ENCODE measurements around the gene SORCS2. TPM values are rescaled to one million over a fixed set of nuclear protein-coding genes. Genes with fewer than 3 reads are reported as not detected.

SORCS2 gene
- polyA plus RNA-seq, 1 donor from 2014 or later = 1.0 TPM

- Histone ChIP-seq H3K79me2 (replicated peaks; ENCODE audit: insufficient read depth, low read length) (no peaks in the 10 kb centered on the region), H3F3A (ENCODE audit: insufficient read depth, low read length, poor library complexity, severe bottlenecking) (no peaks in the 10 kb centered on the region), H3K9ac (ENCODE audit: low read length) (no peak overlapping the region), H4K20me1 (ENCODE audit: insufficient read depth) (no peaks in the 10 kb centered on the region), H3K4me3 (ENCODE audit: low read length) (no peak overlapping the region), H3K9me3 (ENCODE audit: low read length) (no peaks in the 10 kb centered on the region), H3K27me3 (ENCODE audit: insufficient read depth, low read depth, low read length) (no peaks in the 10 kb centered on the region), H3K27ac (ENCODE audit: low read length) (no peak overlapping the region), H2AFZ (ENCODE audit: low read depth, low read length) (no peak overlapping the region), H3K4me2 (ENCODE audit: low read length) (no peak overlapping the region), H3K36me3 (ENCODE audit: insufficient read depth, low read length) (no peaks in the 10 kb centered on the region), H3K9me2 (ENCODE audit: insufficient read depth, low read length) (no peaks in the 10 kb centered on the region)
- TF ChIP-seq MXI1 (conservative IDR thresholded peaks at IDR 0.05; ENCODE audit: poor library complexity, severe bottlenecking) (no peak), SMC3 (conservative IDR thresholded peaks at IDR 0.05; ENCODE audit: poor library complexity) (no peak), REST (IDR thresholded peaks at IDR 0.05; ENCODE audit: borderline replicate concordance) (no peak), CTCF (IDR thresholded peaks at IDR 0.05; ENCODE audit: poor library complexity, severe bottlenecking) (no peak), EP300 (conservative IDR thresholded peaks at IDR 0.05; ENCODE audit: poor library complexity, severe bottlenecking) (no peak), RAD21 (conservative IDR thresholded peaks at IDR 0.05) (no peak), EZH2 (IDR thresholded peaks at IDR 0.05; ENCODE audit: borderline replicate concordance, insufficient read depth, low read length, poor library complexity, severe bottlenecking) (no peak), TAF1 (IDR thresholded peaks at IDR 0.05; ENCODE audit: low read depth) (no peak), POLR2AphosphoS5 (IDR thresholded peaks at IDR 0.05) (no peak)
Measured at GRCh38 chr4:7712021-7712671, 519.8 kb downstream of the SORCS2 start.

- Histone ChIP-seq H3K9me3 (ENCODE audit: low read length) (no peaks in the 10 kb centered on the region), H3K36me3 (ENCODE audit: insufficient read depth, low read length) (no peaks in the 10 kb centered on the region), H3K79me2 (replicated peaks; ENCODE audit: insufficient read depth, low read length) (no peaks in the 10 kb centered on the region), H3K27me3 (ENCODE audit: insufficient read depth, low read depth, low read length) (no peaks in the 10 kb centered on the region), H2AFZ (ENCODE audit: low read depth, low read length) (no peak overlapping the region), H3K9me2 (ENCODE audit: insufficient read depth, low read length) (no peaks in the 10 kb centered on the region), H3K4me3 (ENCODE audit: low read length) (no peak overlapping the region), H3F3A (ENCODE audit: insufficient read depth, low read length, poor library complexity, severe bottlenecking) (no peaks in the 10 kb centered on the region), H3K27ac (ENCODE audit: low read length) (no peak overlapping the region), H4K20me1 (ENCODE audit: insufficient read depth) (no peaks in the 10 kb centered on the region), H3K9ac (ENCODE audit: low read length) (no peak overlapping the region), H3K4me2 (ENCODE audit: low read length) (no peak overlapping the region)
- TF ChIP-seq TAF1 (IDR thresholded peaks at IDR 0.05; ENCODE audit: low read depth) = no peak
- TF ChIP-seq EP300 (conservative IDR thresholded peaks at IDR 0.05; ENCODE audit: poor library complexity, severe bottlenecking) = no peak
- no peak for TF ChIP-seq REST (IDR thresholded peaks at IDR 0.05; ENCODE audit: borderline replicate concordance)
- TF ChIP-seq MXI1 (conservative IDR thresholded peaks at IDR 0.05; ENCODE audit: poor library complexity, severe bottlenecking) = no peak
- TF ChIP-seq SMC3 (conservative IDR thresholded peaks at IDR 0.05; ENCODE audit: poor library complexity) = no peak
- TF ChIP-seq CTCF (IDR thresholded peaks at IDR 0.05; ENCODE audit: poor library complexity, severe bottlenecking) = no peak
- TF ChIP-seq EZH2 (IDR thresholded peaks at IDR 0.05; ENCODE audit: borderline replicate concordance, insufficient read depth, low read length, poor library complexity, severe bottlenecking) = no peak
- no peak for TF ChIP-seq RAD21 (conservative IDR thresholded peaks at IDR 0.05)
- no peak for TF ChIP-seq POLR2AphosphoS5 (IDR thresholded peaks at IDR 0.05)
Measured at GRCh38 chr4:7713757-7714156, 521.4 kb downstream of the SORCS2 start.

Measured in neural cell (in vitro differentiated cells).